GM18951 (cell line): ENCODE results near the gene ALAS2.

ENCODE experiments used
- POLR2A ChIP-seq: IDR thresholded peaks from 4 replicates; pipeline ENCODE4 v1.6.1; 2011; ENCODE audit warnings: mild to moderate bottlenecking; ENCODE audit not compliant: insufficient read length, insufficient read depth; ENCODE audit errors: extremely low read depth
- in situ Hi-C: fragments of 300-500 bp; cut with MboI; formaldehyde crosslinking; loops from one replicate; pipeline ENCODE4 v1.12.0; 2022; ENCODE audit warnings: low sequenced_read_pairs, mixed read lengths, inconsistent platforms; ENCODE audit not compliant: unreplicated experiment

Gene ALAS2

GRCh38 chrX:55026840-55027239 lies 3.9 kb downstream of the ALAS2 start:
- no peak for TF ChIP-seq POLR2A

GRCh38 chrX:55026143-55026542 lies 4.6 kb downstream of the ALAS2 start:
- TF ChIP-seq POLR2A, result no peak
- in situ Hi-C loops, result no loop called here

More at GRCh38 chrX:55026840-55027239, 3.9 kb downstream of the ALAS2 start:
- in situ Hi-C loops, result no loop called here

- in situ Hi-C loops, result no loop called here
- no peak for TF ChIP-seq POLR2A
Measured at GRCh38 chrX:55014897-55015299, 15.9 kb downstream of the ALAS2 start.

- in situ Hi-C loops, result no loop called here
- no peak for TF ChIP-seq POLR2A
Measured at GRCh38 chrX:55011294-55011693, 19.5 kb downstream of the ALAS2 start.

- in situ Hi-C loops, result no loop called here
- TF ChIP-seq POLR2A, result no peak
Measured at GRCh38 chrX:55008571-55009358, 22.0 kb downstream of the ALAS2 start.

- in situ Hi-C loops, result no loop called here
- no peak for TF ChIP-seq POLR2A
Measured at GRCh38 chrX:55007656-55008055, 23.1 kb downstream of the ALAS2 start.

- no peak for TF ChIP-seq POLR2A
Measured at GRCh38 chrX:55006827-55007621, 23.8 kb downstream of the ALAS2 start.

GRCh38 chrX:55005256-55005655 lies 25.5 kb downstream of the ALAS2 start:
- in situ Hi-C loops, result no loop called here
- TF ChIP-seq POLR2A, result no peak

More at GRCh38 chrX:55006827-55007621, 23.8 kb downstream of the ALAS2 start:
- in situ Hi-C loops, result no loop called here

GRCh38 chrX:55004231-55004630 lies 26.5 kb downstream of the ALAS2 start:
- TF ChIP-seq POLR2A, result no peak

GRCh38 chrX:54999717-55000598 lies 30.8 kb downstream of the ALAS2 start, which contains the start of gene APEX2:
TSS of gene APEX2 (plus strand) at chrX:55000363. CDS start at chrX:55000423, 60 bp downstream.
- in situ Hi-C loops, result no loop called here
- peak; percentile 80 for TF ChIP-seq POLR2A

More at GRCh38 chrX:55004231-55004630, 26.5 kb downstream of the ALAS2 start:
- in situ Hi-C loops, result no loop called here

- no peak for TF ChIP-seq POLR2A
- in situ Hi-C loops, result no loop called here
Measured at GRCh38 chrX:54995621-54996020, 35.2 kb downstream of the ALAS2 start.

- TF ChIP-seq POLR2A, result no peak
- in situ Hi-C loops, result no loop called here
Measured at GRCh38 chrX:54994668-54995351, 36.0 kb downstream of the ALAS2 start.
